ENCODE results near the gene LDAH. TPM values are rescaled to one million over a fixed set of nuclear protein-coding genes. Genes with fewer than 3 reads are reported as not detected.

Gene LDAH
- 16.5 to 20.5 TPM (median 19.6 TPM) in 5 replicates for total RNA-seq (2022; extraction: Qiagen RNA extraction; ENCODE audit: low read depth)

GRCh38 chr2:20822535-20823490 lies at the start of gene LDAH:
LDAH (minus strand) TSS chr2:20823101; CDS start chr2:20801463, 21,638 bp downstream.

GRCh38 chr2:20666304-20667150 lies 156.4 kb downstream of the LDAH start, which contains the start of gene GDF7:
GDF7 (plus strand) TSS chr2:20667144; CDS start chr2:20667240, 96 bp downstream.

GRCh38 chr2:20650877-20651730 lies 171.8 kb downstream of the LDAH start, which contains the start of gene HS1BP3:
HS1BP3 (minus strand) TSS chr2:20651098; CDS start chr2:20651063, 35 bp downstream.

Other genes with a start within 250 kb of the LDAH start
- gene HS1BP3, start 172.0 kb downstream of the LDAH start, total RNA-seq (2022; extraction: Qiagen RNA extraction; ENCODE audit: low read depth), result 35.6 to 41.5 TPM (median 41.1 TPM) in 5 replicates
- gene GDF7, start 156.0 kb downstream of the LDAH start, total RNA-seq (2022; extraction: Qiagen RNA extraction; ENCODE audit: low read depth), result 0.02 to 0.06 TPM (median 0.03 TPM) in 5 replicates
- 0.29 TPM in 1 of 5 replicates, not detected in the others for gene APOB, start 221.0 kb upstream of the LDAH start, total RNA-seq (2022; extraction: Qiagen RNA extraction; ENCODE audit: low read depth)